Astrocyte (in vitro differentiated cells and primary cell): ENCODE data around the gene MTFR2.

Experiments
- CTCF ChIP-seq: IDR thresholded peaks from 2 replicates; pipeline ENCODE4 v1.5.1; 2011; ENCODE audit warnings: low read depth, mild to moderate bottlenecking, inconsistent platforms, low read length, moderate library complexity; ENCODE audit not compliant: insufficient read depth
- EZH2 ChIP-seq: IDR thresholded peaks from 2 replicates; pipeline ENCODE4 v1.6.1; 2012; ENCODE audit warnings: mild to moderate bottlenecking, low read length, inconsistent platforms; ENCODE audit not compliant: insufficient read depth

DNA sequence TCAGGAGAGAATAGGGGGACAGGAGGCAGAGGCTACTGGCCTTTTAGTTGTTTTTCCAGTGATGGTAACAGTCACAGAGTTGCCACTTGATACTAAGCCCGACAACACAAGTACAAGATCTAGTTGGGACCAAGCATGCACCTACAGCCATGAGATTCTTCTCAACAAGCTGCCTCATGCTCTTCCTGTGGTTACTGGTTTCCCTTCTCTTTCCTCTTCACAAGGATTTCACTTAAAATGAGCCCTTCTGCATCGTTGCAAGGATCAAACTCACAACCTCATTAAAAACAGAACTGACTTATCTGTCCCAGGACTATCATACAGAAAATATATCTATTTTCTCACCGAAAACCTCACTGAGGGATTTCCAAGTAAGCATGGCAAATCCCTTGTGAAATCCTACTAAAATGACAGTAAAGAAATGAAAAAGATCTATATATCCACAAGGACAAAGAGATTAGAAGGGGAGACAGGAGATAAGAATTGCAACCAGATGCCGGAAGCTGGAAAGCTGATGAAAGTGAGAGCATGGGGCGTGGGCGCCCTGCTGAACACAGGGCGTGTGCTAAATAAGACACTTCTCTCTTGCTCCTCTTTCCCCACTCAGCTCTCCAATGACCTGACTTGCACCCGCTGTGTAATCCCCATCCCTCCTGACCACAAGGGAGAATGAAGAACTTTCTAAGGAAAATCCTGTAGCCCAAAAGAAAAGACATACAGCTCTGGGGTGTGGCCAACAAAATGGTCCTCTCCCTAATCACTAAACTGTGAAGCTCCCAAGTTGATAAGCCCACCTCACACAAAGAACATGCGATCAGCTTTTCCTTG, 13.4 kb downstream of the MTFR2 start:
- no peak for TF ChIP-seq CTCF
- TF ChIP-seq EZH2, result no peak
